Measurements from ENCODE around the gene COMT.

Gene COMT

DNA sequence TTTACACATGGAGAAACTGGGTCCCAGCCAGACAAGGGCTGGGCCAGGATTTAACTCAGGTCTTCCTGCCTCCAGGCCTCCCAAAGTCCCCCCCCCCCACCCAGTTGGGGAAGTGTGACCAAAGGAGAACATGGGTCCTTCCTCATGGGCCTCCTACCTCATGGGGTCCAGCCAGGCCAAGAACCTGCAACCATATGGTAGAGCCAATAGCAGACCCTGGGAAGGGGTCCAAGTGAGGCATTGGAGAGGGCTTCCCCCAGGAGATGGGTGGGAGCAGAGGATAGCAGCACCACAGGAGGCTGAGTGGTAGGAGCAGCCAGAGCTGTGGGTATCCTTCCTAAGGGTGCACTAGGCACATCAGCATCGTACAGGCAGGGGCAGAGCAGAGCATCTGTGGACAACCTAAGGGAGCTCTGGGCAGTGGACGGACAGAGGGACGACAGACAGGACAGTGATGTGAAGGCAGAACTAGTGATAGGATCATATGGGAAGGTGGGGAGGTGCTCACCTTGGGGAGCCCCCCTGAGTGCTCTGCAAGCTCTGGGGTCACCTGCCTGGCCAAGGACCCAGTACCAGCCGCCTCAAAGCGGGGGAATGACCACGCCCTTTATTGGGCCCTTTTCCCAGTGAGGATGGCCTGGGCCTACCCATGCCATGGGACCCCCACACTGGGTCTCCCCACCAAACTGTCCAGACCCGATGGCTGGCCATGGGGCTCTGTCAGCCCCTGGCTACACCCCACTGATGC lies 70.6 kb downstream of the COMT start:
- no peak for DNase-seq (ENCODE audit: low read depth)

- no peak for DNase-seq (ENCODE audit: low read depth)
Observed at GRCh38 chr22:20012741-20013331, 71.3 kb downstream of the COMT start.

DNA sequence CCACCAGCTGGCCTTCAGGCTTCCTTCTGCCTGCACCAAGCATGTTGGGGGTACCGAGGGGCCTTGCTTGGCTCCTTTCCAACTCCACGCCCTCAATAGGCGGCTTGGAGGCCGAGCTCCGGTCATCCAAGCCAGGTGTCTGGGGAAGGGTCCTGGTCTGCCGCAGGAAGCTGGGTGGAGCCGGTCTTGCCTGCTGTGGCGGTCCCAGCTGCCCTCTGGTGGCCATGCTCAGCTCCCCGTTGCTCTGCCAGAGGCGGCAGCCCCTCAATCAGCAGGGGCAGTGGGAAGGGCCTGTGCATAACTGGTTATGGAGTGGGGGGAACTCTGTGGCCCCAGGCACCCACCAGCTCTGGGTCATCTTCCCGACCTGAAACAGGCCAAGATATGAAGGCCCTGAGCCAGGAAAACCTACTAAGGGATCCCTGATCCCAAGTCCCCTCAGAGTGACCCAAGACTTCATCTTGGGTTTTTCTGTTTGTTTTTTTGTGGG lies 71.9 kb downstream of the COMT start:
- DNase-seq (ENCODE audit: low read depth): no peak

- DNase-seq (ENCODE audit: low read depth): no peak
Observed at GRCh38 chr22:20014526-20015186, 73.1 kb downstream of the COMT start.

GRCh38 chr22:20015187-20015625 lies 73.6 kb downstream of the COMT start:
- DNase-seq (ENCODE audit: low read depth): no peak

GRCh38 chr22:20015971-20016733 lies 74.6 kb downstream of the COMT start:
- DNase-seq (ENCODE audit: low read depth): no peak

GRCh38 chr22:20016734-20017621 lies 75.4 kb downstream of the COMT start, which contains the start of gene ARVCF:
Gene ARVCF, minus strand, starts transcription at chr22:20016823. Its CDS starts 26,029 bp downstream, at chr22:19990794.
- DNase-seq (ENCODE audit: low read depth): peak; percentile 87

- DNase-seq (ENCODE audit: low read depth): no peak
Observed at GRCh38 chr22:20017622-20017958, 76.0 kb downstream of the COMT start.

GRCh38 chr22:20018001-20018400 lies 76.4 kb downstream of the COMT start:
- DNase-seq (ENCODE audit: low read depth): no peak

Data from activated T-cell treated with anti-CD3 and anti-CD28 coated beads for 24 hours (primary cell).